HG02943 (cell line): ENCODE results near the gene FEM1B.

Experiments
- ATAC-seq: cut with Tn5 transposase; IDR thresholded peaks from one replicate; pipeline ENCODE4 v1.9.1; 2021; ENCODE audit warnings: mild to moderate bottlenecking, low read depth, moderate library complexity; ENCODE audit not compliant: unreplicated experiment

The FEM1B gene

GRCh38 chr15:68318008-68318835 is 40.7 kb downstream of the FEM1B start:
- ATAC-seq = no peak

GRCh38 chr15:68318931-68319909 is 41.7 kb downstream of the FEM1B start:
- ATAC-seq = no peak

- no peak for ATAC-seq
Measured at GRCh38 chr15:68319997-68320396, 42.5 kb downstream of the FEM1B start.

GRCh38 chr15:68321229-68321628 is 43.7 kb downstream of the FEM1B start:
- ATAC-seq = no peak

GRCh38 chr15:68322796-68323195 is 45.3 kb downstream of the FEM1B start:
- ATAC-seq = no peak

GRCh38 chr15:68325726-68326125 is 48.2 kb downstream of the FEM1B start:
- ATAC-seq = no peak

GRCh38 chr15:68326711-68327354 is 49.3 kb downstream of the FEM1B start:
- ATAC-seq = no peak

- ATAC-seq = no peak
Measured at GRCh38 chr15:68328443-68328842, 50.9 kb downstream of the FEM1B start.

- ATAC-seq = no peak
Measured at GRCh38 chr15:68328964-68329363, 51.4 kb downstream of the FEM1B start.

GRCh38 chr15:68330416-68330815 is 52.9 kb downstream of the FEM1B start:
- ATAC-seq = no peak

GRCh38 chr15:68330901-68331300 is 53.4 kb downstream of the FEM1B start:
- ATAC-seq = no peak

GRCh38 chr15:68332266-68332665 is 54.7 kb downstream of the FEM1B start:
- no peak for ATAC-seq

GRCh38 chr15:68333775-68334470 is 56.4 kb downstream of the FEM1B start:
- ATAC-seq = no peak

GRCh38 chr15:68334661-68335124 is 57.1 kb downstream of the FEM1B start:
- no peak for ATAC-seq

GRCh38 chr15:68335251-68335650 is 57.7 kb downstream of the FEM1B start:
- no peak for ATAC-seq

- ATAC-seq = no peak
Measured at GRCh38 chr15:68335655-68336054, 58.1 kb downstream of the FEM1B start.

GRCh38 chr15:68336516-68336915 is 59.0 kb downstream of the FEM1B start:
- no peak for ATAC-seq

GRCh38 chr15:68337826-68338225 is 60.3 kb downstream of the FEM1B start:
- ATAC-seq = no peak

GRCh38 chr15:68339481-68339880 is 61.9 kb downstream of the FEM1B start:
- ATAC-seq = no peak
